LNCaP clone FGC (cell line): ENCODE measurements around the gene AMZ2.
A peak's percentile ranks its signal among the peaks of the same experiment; 100 is the strongest.

Source experiments
- DNase-seq: peaks from one replicate; pipeline ENCODE4 v3.0.0-alpha.2; 2011; ENCODE audit warnings: low read depth
- H3K4me3 ChIP-seq: 2 replicates; pipeline ENCODE4 v1.5.1; 2011; ENCODE audit warnings: mild to moderate bottlenecking, low read depth, low read length, control low read depth
- TF ChIP-seq, protein P1 (sequence below): IDR thresholded peaks from 2 replicates; pipeline ENCODE4 v1.5.1; 2012; ENCODE audit warnings: mild to moderate bottlenecking; ENCODE audit not compliant: control insufficient read depth, insufficient read depth; ENCODE audit errors: extremely low read depth

The AMZ2 gene

DNA sequence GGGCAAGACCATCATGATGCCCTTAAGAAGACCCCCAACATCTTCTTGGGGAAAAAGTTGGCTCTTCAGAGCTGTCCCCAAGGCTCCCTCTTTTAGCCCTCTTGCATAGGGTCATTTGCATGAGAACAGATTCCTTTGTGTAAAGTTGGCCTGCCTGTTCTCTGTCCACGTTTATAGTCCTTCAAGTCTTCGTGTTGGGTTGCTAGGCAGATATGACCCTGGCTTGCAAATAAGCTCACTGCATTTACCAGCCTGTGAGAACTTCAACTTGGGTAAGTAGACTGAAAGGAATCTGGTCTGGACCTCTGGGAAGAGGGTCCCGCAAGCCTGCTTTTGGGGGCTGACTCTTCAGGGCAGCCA lies 46.3 kb downstream of the AMZ2 start:
- DNase-seq: no peak
- H3K4me3 ChIP-seq: no peak overlapping the region
- TF ChIP-seq, protein P1, sequence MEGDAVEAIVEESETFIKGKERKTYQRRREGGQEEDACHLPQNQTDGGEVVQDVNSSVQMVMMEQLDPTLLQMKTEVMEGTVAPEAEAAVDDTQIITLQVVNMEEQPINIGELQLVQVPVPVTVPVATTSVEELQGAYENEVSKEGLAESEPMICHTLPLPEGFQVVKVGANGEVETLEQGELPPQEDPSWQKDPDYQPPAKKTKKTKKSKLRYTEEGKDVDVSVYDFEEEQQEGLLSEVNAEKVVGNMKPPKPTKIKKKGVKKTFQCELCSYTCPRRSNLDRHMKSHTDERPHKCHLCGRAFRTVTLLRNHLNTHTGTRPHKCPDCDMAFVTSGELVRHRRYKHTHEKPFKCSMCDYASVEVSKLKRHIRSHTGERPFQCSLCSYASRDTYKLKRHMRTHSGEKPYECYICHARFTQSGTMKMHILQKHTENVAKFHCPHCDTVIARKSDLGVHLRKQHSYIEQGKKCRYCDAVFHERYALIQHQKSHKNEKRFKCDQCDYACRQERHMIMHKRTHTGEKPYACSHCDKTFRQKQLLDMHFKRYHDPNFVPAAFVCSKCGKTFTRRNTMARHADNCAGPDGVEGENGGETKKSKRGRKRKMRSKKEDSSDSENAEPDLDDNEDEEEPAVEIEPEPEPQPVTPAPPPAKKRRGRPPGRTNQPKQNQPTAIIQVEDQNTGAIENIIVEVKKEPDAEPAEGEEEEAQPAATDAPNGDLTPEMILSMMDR: no peak

DNA sequence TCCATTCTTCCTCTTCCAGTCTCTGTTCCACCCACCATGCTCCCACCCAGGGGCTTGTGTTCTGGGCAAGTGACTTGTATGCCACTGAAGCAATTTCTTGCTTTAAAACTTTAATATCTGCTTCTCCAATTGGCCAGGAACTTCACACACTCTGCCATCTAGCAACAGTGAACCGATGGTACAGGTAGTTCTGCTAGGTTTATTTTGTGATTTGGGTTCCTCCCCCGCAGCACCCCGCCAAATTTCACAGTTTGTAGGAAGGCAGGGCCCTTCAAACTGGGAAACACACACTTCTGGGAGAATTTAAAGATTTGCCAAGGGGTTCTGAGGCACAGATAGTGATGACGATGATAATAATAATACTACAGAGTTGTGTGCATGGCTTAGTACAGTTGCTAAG lies 46.8 kb downstream of the AMZ2 start:
- DNase-seq: no peak
- TF ChIP-seq, protein P1: no peak
- H3K4me3 ChIP-seq: no peak overlapping the region

DNA sequence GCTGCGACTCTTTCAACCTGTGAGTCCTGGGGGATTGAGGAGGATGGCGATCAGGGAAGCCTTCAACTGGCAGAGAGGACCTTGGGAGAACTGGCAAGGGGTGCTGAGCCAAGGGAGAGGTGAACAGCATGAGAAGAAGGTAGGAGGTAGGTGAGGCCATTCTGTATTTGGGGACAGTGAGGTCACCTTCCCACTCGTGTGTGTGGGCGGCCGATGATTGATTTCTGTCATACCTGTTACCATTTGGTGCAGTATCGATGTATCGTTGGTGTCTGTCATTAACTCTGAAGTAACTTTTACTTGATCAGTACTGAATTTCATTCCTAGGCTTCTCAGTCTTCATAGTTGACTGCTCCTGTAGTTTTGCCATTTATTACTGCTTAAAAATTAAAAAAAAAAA lies 47.2 kb downstream of the AMZ2 start:
- TF ChIP-seq, protein P1: no peak
- DNase-seq: no peak
- no peak overlapping the region for H3K4me3 ChIP-seq

DNA sequence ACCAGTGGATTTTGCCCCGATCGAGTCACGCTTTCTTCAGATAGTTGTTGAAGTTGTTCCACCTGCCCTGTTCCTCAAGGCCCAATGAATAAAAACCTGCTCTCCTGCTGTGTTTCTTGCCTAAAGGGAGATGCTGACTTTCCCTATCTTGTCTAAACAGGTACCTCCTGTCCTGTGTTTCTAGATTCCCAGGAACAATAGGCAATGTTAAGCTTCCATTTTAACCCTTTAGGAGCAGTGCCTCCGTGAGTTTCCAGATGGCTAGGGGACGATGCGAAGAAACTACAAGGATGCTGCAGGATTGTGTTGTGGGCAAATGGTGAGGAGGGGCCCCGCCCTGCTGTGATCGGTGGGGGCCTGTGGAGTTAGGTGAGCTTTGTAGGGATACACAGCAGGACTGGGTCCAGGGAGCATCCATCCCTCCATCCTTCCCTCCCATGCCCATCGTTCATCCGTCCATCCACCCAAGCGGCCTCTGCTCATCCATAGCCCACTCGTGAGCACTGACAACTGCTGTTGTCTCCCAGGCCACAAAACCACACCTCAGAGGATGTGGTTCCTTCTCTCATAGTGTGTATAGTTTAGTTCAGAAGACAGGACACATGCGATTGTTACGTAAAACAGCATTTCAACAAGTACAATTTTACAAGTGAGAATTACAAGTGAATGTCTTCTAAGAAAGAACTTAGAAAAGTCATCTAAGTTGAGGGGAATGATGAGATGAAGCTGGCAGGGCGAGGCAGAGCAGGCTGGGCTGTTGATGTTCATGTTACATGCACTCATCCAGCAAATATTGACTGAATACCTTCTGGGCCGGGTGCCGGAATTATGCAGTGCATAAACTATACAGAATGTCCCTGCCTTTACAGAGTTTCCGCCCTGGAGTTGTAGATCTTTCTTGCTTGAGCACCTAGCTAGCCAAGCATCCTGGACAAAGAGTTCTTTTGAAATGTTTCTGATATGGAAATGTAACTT lies 48.7 kb downstream of the AMZ2 start:
- TF ChIP-seq, protein P1: no peak
- peak; percentile 96 for DNase-seq
- H3K4me3 ChIP-seq: peak overlapping the region; percentile 22; the same call in 1 of the 2 replicates

DNA sequence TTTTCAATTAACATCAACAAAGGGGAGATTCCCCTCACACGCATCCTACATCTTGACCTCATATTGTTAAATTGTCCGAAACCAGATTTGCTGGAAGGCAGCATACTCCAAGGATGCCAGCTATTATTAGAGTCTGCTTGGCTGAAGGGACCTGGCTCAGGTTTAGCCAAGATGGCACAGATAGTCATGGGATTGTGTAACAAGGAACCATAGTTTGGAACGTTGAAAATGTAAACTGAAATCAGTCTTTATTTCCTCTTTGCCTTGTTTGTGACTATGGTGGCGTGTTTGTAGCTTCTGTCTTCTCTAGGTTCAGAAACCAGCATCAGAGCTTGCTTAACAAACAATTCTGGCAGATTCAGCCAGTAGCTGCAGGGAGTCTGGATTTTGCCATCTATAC lies 49.4 kb downstream of the AMZ2 start:
- TF ChIP-seq, protein P1: no peak
- peak; percentile 82 for DNase-seq
- H3K4me3 ChIP-seq: peak overlapping the region; percentile 24

DNA sequence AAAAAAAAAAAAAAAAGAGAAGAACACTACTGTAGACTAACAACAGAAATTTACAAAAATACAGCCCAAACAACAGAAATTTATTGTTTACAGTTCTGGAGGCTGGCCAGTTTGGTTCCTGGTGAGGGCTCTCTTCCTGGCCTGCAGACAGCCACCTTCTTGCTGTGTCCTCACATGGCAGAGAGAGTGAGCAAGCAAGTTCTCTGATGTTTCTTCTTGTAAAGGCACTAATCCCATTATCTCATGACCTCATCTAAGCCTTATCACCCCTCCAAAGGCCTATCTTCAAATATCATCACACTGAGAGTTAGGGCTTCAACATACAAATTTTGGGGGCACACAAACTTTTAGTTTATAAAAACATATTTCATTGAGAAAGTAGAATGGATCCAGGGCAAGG lies 50.8 kb downstream of the AMZ2 start:
- no peak overlapping the region for H3K4me3 ChIP-seq
- TF ChIP-seq, protein P1: no peak
- no peak for DNase-seq
